AG04449 (cell line): Measurements from ENCODE around the gene PDE6A.

Experiments
- CTCF ChIA-PET: fragments of 350-600 bp; formaldehyde crosslinking; extraction: SDS; loops from one replicate; lab custom pipeline; 2021; ENCODE audit warnings: antibody characterized with exemption; lab: Yijun Ruan, JAX
- POLR2A ChIA-PET: fragments of 400-600, 350-600 bp; formaldehyde crosslinking; extraction: SDS; loops from one replicate; lab custom pipeline; 2020; ENCODE audit warnings: antibody characterized with exemption, inconsistent platforms; lab: Yijun Ruan, JAX
- DNase-seq: peaks from one replicate; pipeline ENCODE4 v3.0.0-alpha.2; 2010; ENCODE audit warnings: low read depth, low spot score
- H3K4me3 ChIP-seq: 2 replicates; pipeline ENCODE4 v1.5.1; 2011; ENCODE audit warnings: low read depth, mild to moderate bottlenecking, control low read depth, low read length
- CTCF ChIP-seq: IDR thresholded peaks from one replicate; pipeline ENCODE4 v1.5.1; 2011; ENCODE audit warnings: mild to moderate bottlenecking, moderate library complexity, low read length, control low read depth, inconsistent platforms; ENCODE audit not compliant: insufficient read depth; ENCODE audit errors: missing control alignments

PDE6A gene

GRCh38 chr5:149962601-149963300 is 18.2 kb upstream of the PDE6A start:
- CTCF ChIA-PET, result interaction anchor here (1.0 to 14.3 kb wide), 22 partner anchors 9 to 326 kb away, joined by 3 to 429 read pairs (median 5); no protein-coding TSS in a partner anchor
- H3K4me3 ChIP-seq, result no peak overlapping the region
- no peak for DNase-seq
- POLR2A ChIA-PET, result no interaction called here
- TF ChIP-seq CTCF, result no peak

- DNase-seq, result no peak
- ChIA-PET CTCF (interaction anchor here (0.6 to 14.3 kb wide), 29 partner anchors 8 to 325 kb away, joined by 3 to 429 read pairs (median 5); no protein-coding TSS in a partner anchor), POLR2A (no interaction called here)
- peak overlapping the region; percentile 8; the same call in 1 of the 2 replicates for H3K4me3 ChIP-seq
- TF ChIP-seq CTCF, result peak; percentile 38
Measured at GRCh38 chr5:149961957-149962409, 17.4 kb upstream of the PDE6A start.

GRCh38 chr5:149961186-149961685 is 16.6 kb upstream of the PDE6A start:
- peak overlapping the region; percentile 78 for H3K4me3 ChIP-seq
- no peak for TF ChIP-seq CTCF
- CTCF ChIA-PET, result interaction anchor here (0.8 to 14.3 kb wide), 28 partner anchors 8 to 324 kb away, joined by 3 to 429 read pairs (median 5); no protein-coding TSS in a partner anchor
- DNase-seq, result no peak
- POLR2A ChIA-PET, result interaction anchor here (1.2 to 1.9 kb wide), 3 partner anchors 22 to 108 kb away, joined by 4 to 5 read pairs (median 4); partner anchors contain the start of genes HMGXB3 and TIGD6

- no peak for TF ChIP-seq CTCF
- peak; percentile 87 for DNase-seq
- ChIA-PET CTCF (interaction anchor here (0.9 to 14.3 kb wide), 23 partner anchors 9 to 324 kb away, joined by 3 to 429 read pairs (median 5); no protein-coding TSS in a partner anchor), POLR2A (interaction anchor here (0.6 to 1.9 kb wide), 8 partner anchors 8 to 108 kb away, joined by 3 to 7 read pairs (median 4); partner anchors contain the start of genes HMGXB3 and TIGD6)
- peak within 1 kb of the TSS; percentile 78 for H3K4me3 ChIP-seq
Measured at GRCh38 chr5:149960272-149961185, 15.9 kb upstream of the PDE6A start, which contains the start of gene SLC26A2. Gene SLC26A2, plus strand, starts transcription at chr5:149960758. Its CDS starts 16,895 bp downstream, at chr5:149977653.

- no peak for DNase-seq
- ChIA-PET POLR2A (interaction anchor here (0.6 to 1.9 kb wide), 7 partner anchors 9 to 107 kb away, joined by 3 to 7 read pairs (median 4); partner anchors contain the start of genes HMGXB3 and TIGD6), CTCF (interaction anchor here (0.7 to 14.3 kb wide), 22 partner anchors 8 to 323 kb away, joined by 3 to 429 read pairs (median 4); partner anchors contain the start of gene PDE6A)
- TF ChIP-seq CTCF, result peak; percentile 30
- H3K4me3 ChIP-seq, result peak overlapping the region; percentile 78
Measured at GRCh38 chr5:149959406-149960236, 15.0 kb upstream of the PDE6A start.
